GM12872 (cell line): Measurements from ENCODE around the gene RCAN1.

Experiments
- TF ChIP-seq, protein P1 (sequence below): IDR thresholded peaks from 3 replicates; pipeline ENCODE4 v1.5.1; 2011; ENCODE audit warnings: low read depth, mild to moderate bottlenecking, low read length, moderate library complexity; ENCODE audit not compliant: insufficient read depth

RCAN1 gene

GRCh38 chr21:34569381-34569979 lies 45.4 kb downstream of the RCAN1 start:
- TF ChIP-seq, protein P1, sequence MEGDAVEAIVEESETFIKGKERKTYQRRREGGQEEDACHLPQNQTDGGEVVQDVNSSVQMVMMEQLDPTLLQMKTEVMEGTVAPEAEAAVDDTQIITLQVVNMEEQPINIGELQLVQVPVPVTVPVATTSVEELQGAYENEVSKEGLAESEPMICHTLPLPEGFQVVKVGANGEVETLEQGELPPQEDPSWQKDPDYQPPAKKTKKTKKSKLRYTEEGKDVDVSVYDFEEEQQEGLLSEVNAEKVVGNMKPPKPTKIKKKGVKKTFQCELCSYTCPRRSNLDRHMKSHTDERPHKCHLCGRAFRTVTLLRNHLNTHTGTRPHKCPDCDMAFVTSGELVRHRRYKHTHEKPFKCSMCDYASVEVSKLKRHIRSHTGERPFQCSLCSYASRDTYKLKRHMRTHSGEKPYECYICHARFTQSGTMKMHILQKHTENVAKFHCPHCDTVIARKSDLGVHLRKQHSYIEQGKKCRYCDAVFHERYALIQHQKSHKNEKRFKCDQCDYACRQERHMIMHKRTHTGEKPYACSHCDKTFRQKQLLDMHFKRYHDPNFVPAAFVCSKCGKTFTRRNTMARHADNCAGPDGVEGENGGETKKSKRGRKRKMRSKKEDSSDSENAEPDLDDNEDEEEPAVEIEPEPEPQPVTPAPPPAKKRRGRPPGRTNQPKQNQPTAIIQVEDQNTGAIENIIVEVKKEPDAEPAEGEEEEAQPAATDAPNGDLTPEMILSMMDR = no peak

- TF ChIP-seq, protein P1 = no peak
Observed at GRCh38 chr21:34567604-34568155, 47.2 kb downstream of the RCAN1 start.

DNA sequence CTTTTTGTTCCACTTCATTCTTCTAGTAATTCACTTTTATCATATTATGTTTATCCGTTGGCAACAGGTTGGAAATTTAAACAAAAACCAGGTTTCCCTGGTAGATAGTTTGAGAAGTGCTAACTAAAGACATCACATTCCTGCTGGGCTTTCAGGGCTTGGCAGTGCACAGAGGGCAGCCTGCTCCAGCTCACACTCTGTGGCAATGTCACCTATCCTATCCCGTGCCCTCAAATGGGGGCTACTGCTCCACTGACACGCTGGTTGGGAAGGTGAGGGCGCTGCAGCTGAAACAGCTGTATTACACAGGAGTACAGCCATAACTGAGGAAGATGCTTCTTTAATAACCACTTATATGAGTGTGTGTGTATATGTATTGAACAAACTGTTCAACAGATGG lies 49.7 kb downstream of the RCAN1 start:
- TF ChIP-seq, protein P1 = no peak

DNA sequence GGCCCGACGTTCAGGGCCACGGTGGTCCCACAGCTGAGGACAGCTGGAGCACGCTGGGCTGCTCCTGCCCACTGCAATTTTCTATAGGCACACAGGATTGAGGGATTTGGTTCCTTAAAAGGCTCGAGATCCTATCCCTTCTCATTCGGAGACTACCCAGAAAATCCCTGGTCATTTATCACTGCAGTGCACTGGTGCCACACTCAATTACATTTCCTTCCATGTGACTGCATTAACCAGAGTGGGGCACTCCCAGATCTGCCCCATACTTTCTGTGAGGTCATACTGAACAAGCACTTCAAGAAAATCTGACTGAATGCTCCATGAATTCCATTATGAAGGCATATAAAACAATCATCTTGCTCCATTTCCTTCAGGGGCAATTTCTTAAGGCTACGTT lies 53.1 kb downstream of the RCAN1 start:
- TF ChIP-seq, protein P1 = no peak

DNA sequence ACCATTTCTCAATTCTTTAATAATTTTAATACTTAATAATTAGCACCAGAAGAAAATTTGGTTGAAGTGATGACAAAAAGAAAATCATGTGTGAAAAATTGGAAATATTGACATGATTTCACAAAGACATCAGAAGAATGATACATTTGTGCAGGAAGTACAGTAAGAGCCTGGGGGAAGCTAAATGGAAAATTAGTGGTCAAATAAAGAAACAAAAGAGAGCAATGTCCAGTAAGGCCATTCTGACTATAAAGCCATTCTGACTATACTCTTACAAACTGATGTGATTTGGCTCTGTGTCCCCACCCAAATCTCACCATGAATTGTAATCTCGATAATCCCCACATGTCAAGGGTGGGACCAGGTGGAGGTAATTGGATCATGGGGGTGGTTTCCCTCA lies 54.3 kb downstream of the RCAN1 start:
- TF ChIP-seq, protein P1 = no peak

- TF ChIP-seq, protein P1 = no peak
Observed at GRCh38 chr21:34560021-34560420, 54.9 kb downstream of the RCAN1 start.

DNA sequence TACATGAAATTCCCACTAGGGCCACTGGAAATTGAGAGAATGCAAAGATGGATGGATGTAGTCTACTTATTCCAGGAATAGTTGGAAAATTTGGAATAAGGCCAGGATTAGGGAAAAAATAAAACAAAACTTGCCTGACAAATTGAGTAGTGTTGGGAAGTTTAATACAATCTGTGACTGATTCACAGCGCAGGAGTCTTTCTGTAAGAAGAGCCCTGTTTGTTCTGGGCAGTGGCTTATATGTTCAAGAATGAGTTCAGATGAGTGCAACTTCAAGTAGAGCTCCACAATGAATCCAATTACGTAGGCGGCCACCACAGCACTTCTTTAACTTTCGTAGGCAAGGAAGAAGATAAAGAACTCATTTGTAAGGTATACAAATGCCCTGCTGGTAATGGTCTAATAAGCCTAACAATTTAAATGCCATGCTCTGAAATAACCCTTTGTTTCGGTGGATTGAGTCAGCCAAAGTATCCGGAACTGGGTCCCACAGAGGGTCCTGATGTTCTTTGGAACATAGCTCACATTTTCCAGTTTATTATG lies 55.8 kb downstream of the RCAN1 start:
- TF ChIP-seq, protein P1 = no peak
